CD14-positive monocyte (primary cell): ENCODE data around the gene IRS2. TPM values are rescaled to one million over a fixed set of nuclear protein-coding genes. Genes with fewer than 3 reads are reported as not detected.

Experiments used
- DNase-seq, 3 donors: peaks; one replicate each; pipeline ENCODE4 v3.0.0-alpha.2; 2011 to 2022
- H2AFZ ChIP-seq: 2 replicates; pipeline ENCODE4 v1.6.0; 2012; ENCODE audit warnings: mild to moderate bottlenecking, low read depth, low read length, inconsistent platforms; ENCODE audit not compliant: insufficient read depth, poor library complexity, severe bottlenecking
- H3K27ac ChIP-seq, 2 donors: 1 replicate in 1 of 2; 2 replicates in 1 of 2; pipeline ENCODE4 v1.5.1; 2012 to 2013; ENCODE audit warnings: low read length in 2 of 2, control low read depth in 1 of 2, inconsistent platforms in 1 of 2, low read depth in 1 of 2, mild to moderate bottlenecking in 1 of 2
- H3K27me3 ChIP-seq, 2 donors: one replicate each; pipeline versions ENCODE4 v1.6.0 to v1.6.1; 2011 to 2013; ENCODE audit warnings: low read length in 2 of 2; ENCODE audit not compliant: control insufficient read depth in 2 of 2, insufficient read depth in 2 of 2
- H3K36me3 ChIP-seq, 2 donors: replicated peaks in 1 of 2; 1 replicate in 1 of 2; 2 replicates in 1 of 2; pipeline versions ENCODE4 v1.5.1 to v1.6.1; 2012 to 2013; ENCODE audit warnings: low read length in 2 of 2, control low read depth in 1 of 2, inconsistent platforms in 1 of 2, mild to moderate bottlenecking in 1 of 2; ENCODE audit not compliant: insufficient read depth in 2 of 2, control insufficient read depth in 1 of 2
- H3K4me1 ChIP-seq, 2 donors: 1 replicate in 1 of 2; 2 replicates in 1 of 2; pipeline versions ENCODE4 v1.5.1 to v1.6.1; 2012 to 2013; ENCODE audit warnings: low read length in 2 of 2, control low read depth in 1 of 2, inconsistent platforms in 1 of 2, mild to moderate bottlenecking in 1 of 2, moderate library complexity in 1 of 2; ENCODE audit not compliant: insufficient read depth in 2 of 2, control insufficient read depth in 1 of 2
- H3K4me2 ChIP-seq: replicated peaks from 2 replicates; pipeline ENCODE3; 2012; ENCODE audit warnings: low read length, moderate library complexity, mild to moderate bottlenecking; ENCODE audit not compliant: poor library complexity, severe bottlenecking; ENCODE audit errors: extremely low read depth
- H3K4me3 ChIP-seq, 3 experiments: fragments of 200-600 bp in 1 of 3; sonication (generic) in 1 of 3; replicated peaks in 1 of 3; 1 replicate in 2 of 3; 2 replicates in 1 of 3; pipeline ENCODE4 v1.5.1; 2011 to 2013; ENCODE audit warnings: low read length in 3 of 3, mild to moderate bottlenecking in 3 of 3, control low read depth in 2 of 3, low read depth in 2 of 3, inconsistent platforms in 1 of 3, moderate library complexity in 1 of 3
- H3K79me2 ChIP-seq: 2 replicates; pipeline ENCODE4 v1.6.0; 2012; ENCODE audit warnings: mild to moderate bottlenecking, control low read depth, inconsistent platforms, low read length, moderate library complexity; ENCODE audit not compliant: insufficient read depth
- H3K9ac ChIP-seq: 2 replicates; pipeline ENCODE4 v1.6.0; 2017; ENCODE audit warnings: low read length, mild to moderate bottlenecking; ENCODE audit not compliant: insufficient read depth, poor library complexity, severe bottlenecking
- H3K9me3 ChIP-seq, 2 donors: replicated peaks in 1 of 2; 1 replicate in 1 of 2; 2 replicates in 1 of 2; pipeline versions ENCODE4 v1.5.1 to v1.6.1; 2012 to 2013; ENCODE audit warnings: low read length in 2 of 2, control low read depth in 1 of 2; ENCODE audit not compliant: control insufficient read depth in 1 of 2, insufficient read depth in 1 of 2
- H4K20me1 ChIP-seq: 2 replicates; pipeline ENCODE4 v1.6.0; 2012; ENCODE audit warnings: mild to moderate bottlenecking, low read length, control low read depth, moderate library complexity; ENCODE audit not compliant: insufficient read depth
- H3K27ac Mint-ChIP-seq, 7 donors: one replicate each; pipeline ENCODE4 v1.8.0; 2020; ENCODE audit warnings: mild to moderate bottlenecking in 7 of 7, mixed read lengths in 7 of 7, moderate library complexity in 6 of 7, inconsistent platforms in 2 of 7
- H3K27me3 Mint-ChIP-seq, 3 donors: one replicate each; pipeline ENCODE4 v1.8.0; 2021 to 2022; ENCODE audit warnings: low read depth in 3 of 3, mild to moderate bottlenecking in 3 of 3, mixed read lengths in 3 of 3, moderate library complexity in 3 of 3, inconsistent platforms in 1 of 3
- H3K36me3 Mint-ChIP-seq, 2 donors: one replicate each; pipeline ENCODE4 v1.8.0; 2020; ENCODE audit warnings: mixed read lengths in 2 of 2, inconsistent platforms in 1 of 2, mild to moderate bottlenecking in 1 of 2
- H3K4me1 Mint-ChIP-seq: one replicate; pipeline ENCODE4 v1.8.0; 2020; ENCODE audit warnings: mild to moderate bottlenecking, mixed read lengths
- H3K4me3 Mint-ChIP-seq, 2 donors: one replicate each; pipeline ENCODE4 v1.8.0; 2020; ENCODE audit warnings: mild to moderate bottlenecking in 2 of 2, mixed read lengths in 2 of 2, moderate library complexity in 1 of 2
- H3K9me3 Mint-ChIP-seq, 7 donors: one replicate each; pipeline ENCODE4 v1.8.0; 2020 to 2022; ENCODE audit warnings: mixed read lengths in 7 of 7, mild to moderate bottlenecking in 6 of 7, moderate library complexity in 6 of 7, inconsistent platforms in 2 of 7
- CTCF ChIP-seq: fragments of 200-600 bp; IDR thresholded peaks from one replicate; pipeline ENCODE4 v1.8.0; 2022; ENCODE audit warnings: antibody characterized with exemption, mild to moderate bottlenecking
- WGBS: methylation state at CpG from one replicate; pipeline ENCODE4 v1.1.5; 2013; ENCODE audit warnings: missing lambda C conversion rate; ENCODE audit not compliant: insufficient coverage; 5-methylcytosine and 5-hydroxymethylcytosine counted together
- intact Hi-C, 2 donors: fragments of 100-400 bp; cut with micrococcal nuclease; formaldehyde crosslinking; loops; one replicate each; pipeline versions ENCODE4 v1.15.0 to v1.15.1; 2023
- polyA plus RNA-seq, 3 donors: library from polyadenylated mRNA; depleted of rRNA in 1 of 3; unstranded in 2 of 3; stranded (reverse) in 1 of 3; fragments of 300-500 nt in 2 of 3; fragments of >200 nt in 1 of 3; fragmentation: Illumina TruSeq in 2 of 3; gene quantifications; 1 replicate in 2 of 3; 2 replicates in 1 of 3; pipeline ENCODE4 v1.2.3, GENCODE V29; 2012 to 2021

IRS2 gene
- polyA plus RNA-seq, 3 donors: 2.4 to 27.1 (median 3.5) TPM

DNA sequence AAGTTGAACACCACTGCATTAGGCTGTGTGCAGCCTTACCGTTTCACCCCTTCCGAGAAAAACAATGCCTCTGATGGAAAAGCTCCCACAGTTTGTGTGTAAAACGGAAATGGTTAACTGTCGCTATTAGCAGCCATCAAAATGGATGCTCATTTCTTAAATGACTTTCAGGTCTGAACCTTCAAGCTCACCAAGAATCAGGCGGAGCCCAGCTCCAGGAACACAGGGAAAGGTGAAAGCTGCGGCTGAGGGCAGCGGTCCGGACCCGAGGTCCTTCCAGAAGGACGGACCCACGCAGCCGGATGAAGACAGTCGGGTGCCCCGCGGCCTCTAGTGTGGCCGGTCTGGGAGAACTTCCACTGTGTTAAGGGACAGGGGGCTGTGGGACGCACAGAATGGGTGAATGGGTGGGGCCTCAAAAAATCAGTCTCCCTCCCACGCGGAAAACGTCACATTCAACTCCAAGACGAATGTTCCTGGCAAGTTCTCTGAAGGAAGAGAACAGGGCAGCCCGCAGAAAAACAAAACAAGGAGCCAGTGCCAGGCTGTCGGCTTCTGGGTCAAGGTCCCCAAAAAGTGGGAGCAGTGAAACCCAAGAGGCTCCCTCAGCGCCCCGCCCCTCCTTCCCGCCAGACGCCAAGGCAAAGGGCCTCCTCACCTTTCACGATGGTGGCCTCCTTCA lies 4.9 kb downstream of the IRS2 start:
- Histone ChIP-seq H3K79me2 (peaks cover 90% of the 10 kb centered on the region), H3K4me2 (peak overlapping the region; percentile 86), H3K27ac (no peak overlapping the region), H3K36me3 (peaks cover 16 to 38% of the 10 kb centered on the region in 2 donors), H3K27me3 (no peaks in the 10 kb centered on the region), H2AFZ (no peak overlapping the region), H3K4me1 (peaks cover 53 to 79% of the 10 kb centered on the region in 2 donors), H3K4me3 (peak overlapping the region; percentile 33 to 82 (median 44)), H3K9me3 (peaks cover 0 to 3% of the 10 kb centered on the region in 2 donors), H3K9ac (peak overlapping the region; percentile 55), H4K20me1 (peaks cover 89% of the 10 kb centered on the region)
- DNase-seq: no peak
- Mint-ChIP-seq H3K27me3 (no peaks in the 10 kb centered on the region), H3K4me1 (peaks cover 55% of the 10 kb centered on the region), H3K4me3 (peak overlapping the region; percentile 78 to 89), H3K9me3 (peaks cover 0 to 7% (median 3%) of the 10 kb centered on the region in 7 donors), H3K27ac (peak overlapping the region in 3 of 7 donors; percentile 2 to 63 (median 50)), H3K36me3 (peaks cover 31 to 43% of the 10 kb centered on the region in 2 donors)
- no peak for TF ChIP-seq CTCF
- WGBS: 97% methylated on average over 22 of the region's 28 CpGs
- intact Hi-C loops: loop anchor here (5.0 to 10.0 kb wide), 4 partner anchors 59 to 617 kb away; no protein-coding TSS in a partner anchor

- peak overlapping the region in 4 of 7 donors; percentile 37 to 63 (median 44) for H3K27ac Mint-ChIP-seq
- 97% methylated on average over 11 of the region's 11 CpGs for WGBS
- no peaks in the 10 kb centered on the region for H3K27me3 Mint-ChIP-seq
- DNase-seq: no peak
- H3K4me1 Mint-ChIP-seq: peaks cover 59% of the 10 kb centered on the region
- Histone ChIP-seq H3K4me2 (peak overlapping the region; percentile 86), H3K9ac (peak overlapping the region; percentile 55), H4K20me1 (peaks cover 95% of the 10 kb centered on the region), H2AFZ (no peak overlapping the region), H3K36me3 (peaks cover 16 to 38% of the 10 kb centered on the region in 2 donors), H3K4me3 (peak overlapping the region; percentile 33 to 82 (median 44)), H3K27me3 (no peaks in the 10 kb centered on the region), H3K27ac (peak overlapping the region in 1 of 2 donors; percentile 63), H3K79me2 (peaks cover 96% of the 10 kb centered on the region), H3K4me1 (peaks cover 53 to 82% of the 10 kb centered on the region in 2 donors), H3K9me3 (peaks cover 0 to 3% of the 10 kb centered on the region in 2 donors)
- H3K4me3 Mint-ChIP-seq: peak overlapping the region; percentile 78 to 89
- intact Hi-C loops: loop anchor here (5.0 to 10.0 kb wide), 4 partner anchors 59 to 616 kb away; no protein-coding TSS in a partner anchor
- no peak for TF ChIP-seq CTCF
- peaks cover 0 to 7% (median 3%) of the 10 kb centered on the region in 7 donors for H3K9me3 Mint-ChIP-seq
- H3K36me3 Mint-ChIP-seq: peaks cover 33 to 44% of the 10 kb centered on the region in 2 donors
These were observed 5.5 kb downstream of the IRS2 start for GRCh38 chr13:109780845-109781383.
